ENCODE results near the gene TIAM1.

The TIAM1 gene

GRCh38 chr21:31115249-31115648, 228.8 kb downstream of the TIAM1 start:
- TF ChIP-seq GATA3 (IDR thresholded peaks at IDR 0.05; ENCODE audit: low read depth, low read length) (no peak), GATA2 (IDR thresholded peaks at IDR 0.05; ENCODE audit: low read depth, low read length) (no peak)

GRCh38 chr21:31111093-31111492, 233.0 kb downstream of the TIAM1 start:
- TF ChIP-seq GATA2 (IDR thresholded peaks at IDR 0.05; ENCODE audit: low read depth, low read length) (no peak), GATA3 (IDR thresholded peaks at IDR 0.05; ENCODE audit: low read depth, low read length) (no peak)

GRCh38 chr21:31110430-31110829, 233.6 kb downstream of the TIAM1 start:
- TF ChIP-seq GATA2 (IDR thresholded peaks at IDR 0.05; ENCODE audit: low read depth, low read length) = no peak
- no peak for TF ChIP-seq GATA3 (IDR thresholded peaks at IDR 0.05; ENCODE audit: low read depth, low read length)

GRCh38 chr21:31107871-31108270, 236.2 kb downstream of the TIAM1 start:
- no peak for TF ChIP-seq GATA2 (IDR thresholded peaks at IDR 0.05; ENCODE audit: low read depth, low read length)
- no peak for TF ChIP-seq GATA3 (IDR thresholded peaks at IDR 0.05; ENCODE audit: low read depth, low read length)

- TF ChIP-seq GATA2 (IDR thresholded peaks at IDR 0.05; ENCODE audit: low read depth, low read length) (no peak), GATA3 (IDR thresholded peaks at IDR 0.05; ENCODE audit: low read depth, low read length) (no peak)
Measured at GRCh38 chr21:31107176-31107785, 236.8 kb downstream of the TIAM1 start.

- TF ChIP-seq GATA3 (IDR thresholded peaks at IDR 0.05; ENCODE audit: low read depth, low read length) (no peak), GATA2 (IDR thresholded peaks at IDR 0.05; ENCODE audit: low read depth, low read length) (no peak)
Measured at GRCh38 chr21:31103571-31104265, 240.3 kb downstream of the TIAM1 start.

- TF ChIP-seq GATA2 (IDR thresholded peaks at IDR 0.05; ENCODE audit: low read depth, low read length) = no peak
- no peak for TF ChIP-seq GATA3 (IDR thresholded peaks at IDR 0.05; ENCODE audit: low read depth, low read length)
Measured at GRCh38 chr21:31103163-31103562, 240.9 kb downstream of the TIAM1 start.

GRCh38 chr21:31099122-31099521, 244.9 kb downstream of the TIAM1 start:
- no peak for TF ChIP-seq GATA2 (IDR thresholded peaks at IDR 0.05; ENCODE audit: low read depth, low read length)
- TF ChIP-seq GATA3 (IDR thresholded peaks at IDR 0.05; ENCODE audit: low read depth, low read length) = no peak

GRCh38 chr21:31098576-31099005, 245.5 kb downstream of the TIAM1 start:
- TF ChIP-seq GATA3 (IDR thresholded peaks at IDR 0.05; ENCODE audit: low read depth, low read length) (no peak), GATA2 (IDR thresholded peaks at IDR 0.05; ENCODE audit: low read depth, low read length) (no peak)

- TF ChIP-seq GATA2 (IDR thresholded peaks at IDR 0.05; ENCODE audit: low read depth, low read length) (no peak), GATA3 (IDR thresholded peaks at IDR 0.05; ENCODE audit: low read depth, low read length) (no peak)
Measured at GRCh38 chr21:31092832-31093625, 251.0 kb downstream of the TIAM1 start.

- TF ChIP-seq GATA3 (IDR thresholded peaks at IDR 0.05; ENCODE audit: low read depth, low read length) = no peak
- TF ChIP-seq GATA2 (IDR thresholded peaks at IDR 0.05; ENCODE audit: low read depth, low read length) = no peak
Measured at GRCh38 chr21:31090376-31090775, 253.7 kb downstream of the TIAM1 start.

- TF ChIP-seq GATA2 (IDR thresholded peaks at IDR 0.05; ENCODE audit: low read depth, low read length) = no peak
- TF ChIP-seq GATA3 (IDR thresholded peaks at IDR 0.05; ENCODE audit: low read depth, low read length) = no peak
Measured at GRCh38 chr21:31088474-31088751, 255.6 kb downstream of the TIAM1 start.

GRCh38 chr21:31087639-31088473, 256.2 kb downstream of the TIAM1 start:
- TF ChIP-seq GATA2 (IDR thresholded peaks at IDR 0.05; ENCODE audit: low read depth, low read length) = no peak
- TF ChIP-seq GATA3 (IDR thresholded peaks at IDR 0.05; ENCODE audit: low read depth, low read length) = no peak

GRCh38 chr21:31084689-31085088, 259.4 kb downstream of the TIAM1 start:
- TF ChIP-seq GATA3 (IDR thresholded peaks at IDR 0.05; ENCODE audit: low read depth, low read length) (no peak), GATA2 (IDR thresholded peaks at IDR 0.05; ENCODE audit: low read depth, low read length) (no peak)

All from SH-SY5Y (cell line).